Activated T-helper 1 cell treated with Interleukin-2 at 50 U/mL for 16 hours (primary cell): ENCODE measurements around the gene PTGS1.
"Not testable (repeated sequence)": the region's sequence is repeated elsewhere in the genome, so short reads cannot be mapped to it uniquely, and the experiment has no call there.

Experiments
- DNase-seq: peaks from one replicate; pipeline ENCODE4 v3.0.0-alpha.2; 2020; ENCODE audit warnings: low read depth

PTGS1 gene

DNA sequence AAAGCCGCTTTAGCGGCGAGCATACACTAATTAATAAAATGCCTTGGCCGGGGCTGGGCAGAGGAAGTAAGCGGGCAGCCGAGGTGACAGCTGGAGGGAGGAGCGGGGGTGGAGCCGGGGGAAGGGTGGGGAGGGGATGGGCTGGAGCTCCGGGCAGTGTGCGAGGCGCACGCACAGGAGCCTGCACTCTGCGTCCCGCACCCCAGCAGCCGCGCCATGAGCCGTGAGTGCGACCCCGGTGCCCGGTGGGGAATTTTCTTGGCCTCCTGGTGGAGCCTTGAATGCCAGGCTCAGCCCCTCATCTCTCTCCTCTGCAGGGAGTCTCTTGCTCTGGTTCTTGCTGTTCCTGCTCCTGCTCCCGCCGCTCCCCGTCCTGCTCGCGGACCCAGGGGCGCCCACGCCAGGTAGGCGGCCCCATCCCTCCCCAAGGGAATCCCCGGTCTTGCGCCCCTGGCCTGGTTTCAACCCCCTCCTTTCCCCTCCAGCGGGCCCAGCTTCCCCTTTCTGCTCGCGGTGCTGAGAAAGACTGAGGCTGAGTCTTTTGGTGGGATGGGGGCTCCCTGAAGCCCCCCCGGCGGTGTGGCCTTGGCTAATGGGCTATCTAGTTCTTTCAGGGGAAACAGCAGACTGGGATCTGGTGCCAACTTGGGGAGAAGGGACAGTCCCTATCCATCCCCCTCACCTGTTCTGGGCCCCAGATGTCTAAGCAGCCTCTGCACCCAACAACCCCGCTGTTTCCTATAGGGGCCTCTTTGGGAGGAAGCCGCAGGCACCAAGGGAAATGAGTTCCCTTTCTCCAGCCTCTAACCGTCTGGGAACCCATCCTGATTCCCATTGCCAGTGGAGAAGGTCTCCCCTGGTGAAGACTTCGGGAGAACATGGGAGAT is at the start of gene PTGS1:
TSS of gene PTGS1 (plus strand) at position 156 of the 887 bp plus-strand sequence. CDS start at position 217, 61 bp downstream.
- no peak for DNase-seq

DNA sequence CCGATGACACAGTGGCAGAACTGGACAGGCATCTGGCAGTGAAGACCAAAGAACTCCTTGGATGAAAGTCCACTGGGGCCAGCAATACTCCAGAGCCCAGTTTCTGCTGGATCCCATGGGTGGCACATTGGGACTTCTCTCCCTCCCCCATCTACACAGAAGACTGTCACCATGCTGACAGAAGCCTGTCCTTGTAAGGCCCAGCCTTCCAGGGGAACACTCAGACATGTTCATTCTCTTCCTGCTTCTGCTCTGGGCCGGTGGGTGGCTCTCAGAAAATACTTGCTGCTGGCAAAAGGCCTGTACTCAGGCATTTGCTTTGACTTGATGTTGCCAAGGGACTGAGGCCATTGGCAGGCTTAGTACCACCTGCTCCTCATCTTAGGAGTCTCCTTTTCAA is 48.3 kb upstream of the PTGS1 start:
- DNase-seq: no peak

GRCh38 chr9:122324665-122325064 is 46.2 kb upstream of the PTGS1 start:
- not testable (repeated sequence) for DNase-seq

GRCh38 chr9:122325124-122325523 is 45.7 kb upstream of the PTGS1 start:
- DNase-seq: no peak

DNA sequence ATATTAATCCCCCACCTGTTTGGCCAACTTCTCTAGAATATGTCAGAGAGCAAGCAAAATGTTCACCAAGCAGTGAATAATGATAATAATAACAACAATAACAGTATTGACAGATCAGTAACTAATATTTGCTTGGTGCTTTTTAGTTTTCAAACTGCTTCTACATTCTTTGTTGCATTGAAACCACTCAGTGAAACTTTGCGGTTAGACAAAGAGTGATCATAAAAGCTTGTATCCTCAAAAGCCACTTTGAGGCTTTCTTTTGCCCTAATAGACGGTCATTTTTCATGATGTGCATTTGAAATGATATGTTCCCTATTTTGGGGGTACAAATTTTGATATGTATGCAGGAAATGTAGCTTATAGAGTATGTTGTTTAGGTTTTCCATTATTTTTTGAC is 43.6 kb upstream of the PTGS1 start:
- no peak for DNase-seq

DNA sequence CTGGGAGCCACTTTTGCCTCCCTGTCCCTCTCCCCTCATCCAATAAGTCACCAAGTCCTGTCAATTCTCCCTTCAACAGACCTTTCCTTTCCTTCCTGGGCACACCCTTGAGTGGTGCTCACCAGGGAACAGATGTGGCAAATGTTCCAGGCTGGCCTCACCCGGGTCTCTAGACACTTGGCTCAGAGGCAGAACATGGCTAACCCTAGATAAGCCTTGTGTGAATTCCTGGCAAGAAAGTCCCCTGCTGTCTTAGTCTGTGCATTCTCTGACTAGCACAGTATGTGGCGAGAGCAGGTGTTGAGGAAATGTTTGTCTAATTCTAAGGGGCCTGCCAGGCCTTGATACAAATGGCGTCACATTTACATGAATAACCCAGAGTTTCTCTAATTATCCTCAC is 41.2 kb upstream of the PTGS1 start:
- no peak for DNase-seq

- DNase-seq: not testable (repeated sequence)
Observed at GRCh38 chr9:122330466-122330865, 40.4 kb upstream of the PTGS1 start.

GRCh38 chr9:122331523-122331927 is 39.3 kb upstream of the PTGS1 start:
- no peak for DNase-seq

DNA sequence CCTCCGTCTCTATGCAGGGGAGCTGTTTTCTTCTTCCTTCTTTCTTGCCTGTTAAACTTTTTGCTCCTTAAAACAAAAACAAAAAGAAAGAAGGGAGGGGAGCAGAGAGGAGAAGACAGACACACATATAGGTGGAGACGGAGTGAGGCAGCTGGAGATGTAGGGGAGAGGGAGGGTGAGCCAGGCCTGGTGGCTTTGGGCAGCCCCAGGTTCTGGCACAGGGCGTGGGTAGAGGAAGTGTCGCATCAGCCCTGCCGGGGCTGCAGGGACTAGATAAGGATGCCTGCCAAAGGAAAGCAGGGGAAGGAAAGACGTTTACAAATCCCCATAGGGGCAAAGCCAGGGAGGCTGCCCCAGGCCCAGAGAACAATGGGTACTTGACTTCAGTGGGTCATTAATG is 38.7 kb upstream of the PTGS1 start:
- no peak for DNase-seq

- no peak for DNase-seq
Observed at GRCh38 chr9:122332644-122333043, 38.2 kb upstream of the PTGS1 start.

DNA sequence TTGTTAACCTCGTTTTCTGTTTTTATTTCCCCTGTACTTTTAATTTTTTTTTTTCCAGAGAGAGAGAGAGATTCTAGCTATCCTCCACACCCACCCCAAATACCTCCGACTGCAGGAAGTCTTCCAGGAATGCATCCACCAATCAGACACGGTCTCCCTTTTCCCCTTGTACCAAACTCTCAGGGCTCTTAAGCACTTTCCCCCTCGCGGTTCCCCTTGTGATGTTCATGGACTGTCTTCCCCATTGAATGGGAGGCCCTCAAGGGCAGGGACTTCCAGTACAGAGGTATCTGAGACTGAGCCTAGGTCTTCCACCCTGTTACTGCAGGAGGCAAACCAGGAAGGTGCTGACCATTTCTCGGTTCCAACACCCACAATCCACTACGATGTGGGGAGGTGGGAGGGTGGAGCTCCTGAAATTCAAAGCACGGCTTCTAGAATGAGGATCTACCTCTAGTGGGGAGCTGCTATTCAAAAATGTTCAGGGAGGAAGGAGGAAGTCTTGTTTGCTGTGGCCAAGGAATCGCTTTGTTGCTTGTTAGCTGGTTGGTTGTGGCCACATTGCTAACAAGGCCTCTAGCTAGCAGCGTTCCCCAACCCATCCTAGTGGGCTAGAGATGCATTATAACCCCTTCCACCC is 37.5 kb upstream of the PTGS1 start:
- no peak for DNase-seq

- no peak for DNase-seq
Observed at GRCh38 chr9:122334916-122335315, 35.9 kb upstream of the PTGS1 start.

- no peak for DNase-seq
Observed at GRCh38 chr9:122336189-122336588, 34.6 kb upstream of the PTGS1 start.

DNA sequence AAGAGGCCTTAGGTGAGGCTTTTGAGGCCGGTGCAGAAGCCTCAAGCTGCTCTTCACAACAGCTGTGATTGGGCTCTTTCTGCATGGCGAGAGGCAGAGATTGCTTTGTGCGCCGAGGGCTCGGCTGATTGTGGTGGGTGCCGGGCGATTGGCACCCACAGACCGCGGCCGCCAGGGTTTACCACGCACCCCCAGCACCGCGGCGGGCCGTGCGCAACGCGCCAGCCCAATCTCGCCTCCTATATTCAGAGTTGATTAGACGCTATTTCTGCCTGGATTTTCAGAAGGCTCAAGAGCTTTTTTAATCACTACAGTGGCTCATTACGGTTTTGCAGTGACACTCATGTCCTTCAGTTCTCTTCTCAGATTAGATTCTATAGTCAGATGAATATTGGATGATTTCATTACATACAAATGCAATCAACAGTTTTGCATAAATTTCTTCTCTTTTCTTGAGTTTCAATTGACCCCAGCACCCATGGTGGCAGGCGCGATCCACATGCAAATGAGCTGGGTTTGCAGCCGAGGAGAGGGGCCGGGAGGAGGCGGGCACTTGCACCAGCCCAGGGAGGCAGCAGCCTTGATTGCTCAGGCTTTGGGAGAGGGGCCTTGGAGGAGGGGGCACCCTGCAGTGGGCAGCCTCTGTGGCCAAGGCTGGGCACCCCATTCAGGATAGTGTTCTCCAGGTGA is 33.8 kb upstream of the PTGS1 start:
- no peak for DNase-seq

GRCh38 chr9:122337556-122337929 is 33.3 kb upstream of the PTGS1 start:
- DNase-seq: no peak

DNA sequence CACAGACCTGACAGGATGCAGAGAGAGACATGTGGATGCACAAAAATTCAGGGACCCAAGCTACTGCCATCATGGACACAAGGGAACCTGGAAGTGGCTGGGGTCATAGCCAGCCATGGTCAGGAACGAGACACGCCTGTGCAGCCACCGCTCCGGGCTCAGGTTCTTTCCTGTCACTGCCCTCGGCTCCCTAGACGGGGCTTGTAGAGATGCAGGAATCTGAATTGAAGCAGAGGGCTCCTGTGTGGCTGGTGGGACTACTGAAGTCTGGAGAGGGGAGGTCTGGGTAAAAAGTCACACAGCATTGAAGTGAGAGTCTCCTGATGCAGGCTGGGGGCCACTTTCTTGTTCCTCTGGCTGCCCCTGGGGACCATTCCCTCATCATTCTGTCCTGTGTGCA is 32.3 kb upstream of the PTGS1 start:
- DNase-seq: no peak

- DNase-seq: no peak
Observed at GRCh38 chr9:122338994-122339393, 31.8 kb upstream of the PTGS1 start.

DNA sequence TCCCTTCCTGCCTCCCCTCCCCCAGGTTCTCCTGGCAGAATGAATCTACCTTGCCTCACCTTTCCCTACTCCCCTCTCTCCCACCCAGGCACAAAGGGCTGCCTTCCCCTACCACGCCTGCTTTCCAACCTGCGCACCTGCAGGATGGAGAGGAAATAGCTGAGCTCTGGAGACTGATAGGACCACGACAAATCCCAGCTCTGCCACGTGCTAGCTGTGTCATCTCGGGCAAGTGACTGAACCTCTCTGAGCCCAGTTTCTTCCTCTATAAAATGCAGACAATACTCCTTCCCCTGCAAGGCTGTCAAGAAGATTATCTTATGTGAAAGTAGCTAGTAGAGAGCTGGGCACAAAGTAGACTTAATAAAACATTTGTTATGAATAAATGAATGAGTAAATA is 31.2 kb upstream of the PTGS1 start:
- DNase-seq: no peak

GRCh38 chr9:122340161-122340560 is 30.7 kb upstream of the PTGS1 start:
- no peak for DNase-seq

GRCh38 chr9:122342323-122343050 is 28.3 kb upstream of the PTGS1 start:
- DNase-seq: no peak

- no peak for DNase-seq
Observed at GRCh38 chr9:122346478-122347347, 24.1 kb upstream of the PTGS1 start.
